ENCODE results near the gene NEGR1.
A peak's percentile ranks its signal among the peaks of the same experiment; 100 is the strongest.
"Not testable (repeated sequence)": the region's sequence is repeated elsewhere in the genome, so short reads cannot be mapped to it uniquely, and the experiment has no call there.

Gene NEGR1

GRCh38 chr1:72282271-72283021, at the start of gene NEGR1:
NEGR1 (minus strand) TSS chr1:72282539.
- DNase-seq, result peak; percentile 57

GRCh38 chr1:72326494-72326893, 44.2 kb upstream of the NEGR1 start:
- DNase-seq, result no peak

GRCh38 chr1:72324451-72324850, 42.1 kb upstream of the NEGR1 start:
- no peak for DNase-seq

- no peak for DNase-seq
Measured at GRCh38 chr1:72322910-72323309, 40.6 kb upstream of the NEGR1 start.

GRCh38 chr1:72296501-72296900, 14.2 kb upstream of the NEGR1 start:
- no peak for DNase-seq

- DNase-seq, result no peak
Measured at GRCh38 chr1:72288886-72289285, 6.5 kb upstream of the NEGR1 start.

GRCh38 chr1:72286401-72286800, 4.1 kb upstream of the NEGR1 start:
- DNase-seq, result no peak

GRCh38 chr1:72285074-72285425, 2.7 kb upstream of the NEGR1 start:
- DNase-seq, result no peak

- DNase-seq, result no peak
Measured at GRCh38 chr1:72284348-72285073, 2.2 kb upstream of the NEGR1 start.

GRCh38 chr1:72284084-72284347, 1.7 kb upstream of the NEGR1 start:
- DNase-seq, result no peak

- DNase-seq, result peak; percentile 11
Measured at GRCh38 chr1:72283307-72284083, 1.2 kb upstream of the NEGR1 start.

GRCh38 chr1:72283022-72283306, 625 bp upstream of the NEGR1 start:
- DNase-seq, result no peak

GRCh38 chr1:72281637-72282270, 585 bp downstream of the NEGR1 start:
- no peak for DNase-seq

GRCh38 chr1:72281144-72281543, 1.2 kb downstream of the NEGR1 start:
- no peak for DNase-seq

GRCh38 chr1:72280711-72281110, 1.6 kb downstream of the NEGR1 start:
- DNase-seq, result no peak

- no peak for DNase-seq
Measured at GRCh38 chr1:72280131-72280530, 2.2 kb downstream of the NEGR1 start.

GRCh38 chr1:72278461-72278860, 3.9 kb downstream of the NEGR1 start:
- no peak for DNase-seq

GRCh38 chr1:72271555-72272085, 10.7 kb downstream of the NEGR1 start:
- no peak for DNase-seq

- DNase-seq, result no peak
Measured at GRCh38 chr1:72262735-72263134, 19.6 kb downstream of the NEGR1 start.

GRCh38 chr1:72253132-72253531, 29.2 kb downstream of the NEGR1 start:
- DNase-seq, result no peak

- no peak for DNase-seq
Measured at GRCh38 chr1:72241397-72241796, 40.9 kb downstream of the NEGR1 start.

- DNase-seq, result not testable (repeated sequence)
Measured at GRCh38 chr1:72235931-72236330, 46.4 kb downstream of the NEGR1 start.

- no peak for DNase-seq
Measured at GRCh38 chr1:72235062-72235461, 47.3 kb downstream of the NEGR1 start.

- no peak for DNase-seq
Measured at GRCh38 chr1:72230746-72231145, 51.6 kb downstream of the NEGR1 start.
